Suprapubic skin (tissue), 3 donors: Measurements from ENCODE around the gene FILIP1L.

Source experiments
- POLR2AphosphoS5 ChIP-seq, 3 donors: sonication (generic); formaldehyde crosslinking; IDR thresholded peaks; one replicate each; pipeline ENCODE4 v1.6.1; 2017; ENCODE audit warnings: antibody characterized with exemption in 3 of 3
- TF ChIP-seq, protein P1 (sequence below), 2 donors: fragments of 200-600 bp in 1 of 2; fragments of 450-650 bp in 1 of 2; sonication (generic) in 1 of 2; IDR thresholded peaks; one replicate each; pipeline ENCODE4 v1.5.1; 2016 to 2019; ENCODE audit warnings: antibody characterized with exemption in 2 of 2, mild to moderate bottlenecking in 1 of 2, moderate library complexity in 1 of 2

DNA sequence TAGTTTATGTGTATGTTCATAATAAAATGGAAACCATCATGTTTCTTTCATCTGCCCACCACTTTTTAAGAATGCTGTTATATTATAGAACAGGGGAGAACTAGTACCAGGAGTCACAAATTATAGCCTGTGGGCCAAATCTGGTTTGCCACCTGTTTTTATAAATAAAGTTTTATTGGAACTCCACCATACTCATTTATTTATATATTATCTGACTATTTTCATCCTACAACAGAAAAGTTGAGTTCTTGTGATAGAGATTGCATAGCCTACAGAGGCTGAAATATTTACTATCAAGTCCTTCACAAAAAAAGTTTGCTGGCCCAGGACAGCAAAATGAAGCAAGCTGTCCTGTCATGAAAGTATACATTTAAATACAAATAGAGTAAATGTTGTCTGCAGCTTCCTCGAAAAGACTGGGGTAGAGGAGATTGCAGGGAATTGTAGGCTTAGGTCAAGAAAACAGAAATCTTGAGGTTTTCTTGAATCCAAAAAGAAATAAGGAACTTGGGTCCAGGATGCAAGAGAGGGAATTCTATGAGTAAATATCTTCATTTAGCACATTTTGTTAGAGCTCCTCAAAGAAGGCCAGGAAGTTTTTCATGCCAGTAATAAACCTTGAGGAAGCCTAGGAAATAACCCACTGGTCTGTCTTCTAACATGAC lies 41.1 kb downstream of the FILIP1L start:
- TF ChIP-seq, protein P1, sequence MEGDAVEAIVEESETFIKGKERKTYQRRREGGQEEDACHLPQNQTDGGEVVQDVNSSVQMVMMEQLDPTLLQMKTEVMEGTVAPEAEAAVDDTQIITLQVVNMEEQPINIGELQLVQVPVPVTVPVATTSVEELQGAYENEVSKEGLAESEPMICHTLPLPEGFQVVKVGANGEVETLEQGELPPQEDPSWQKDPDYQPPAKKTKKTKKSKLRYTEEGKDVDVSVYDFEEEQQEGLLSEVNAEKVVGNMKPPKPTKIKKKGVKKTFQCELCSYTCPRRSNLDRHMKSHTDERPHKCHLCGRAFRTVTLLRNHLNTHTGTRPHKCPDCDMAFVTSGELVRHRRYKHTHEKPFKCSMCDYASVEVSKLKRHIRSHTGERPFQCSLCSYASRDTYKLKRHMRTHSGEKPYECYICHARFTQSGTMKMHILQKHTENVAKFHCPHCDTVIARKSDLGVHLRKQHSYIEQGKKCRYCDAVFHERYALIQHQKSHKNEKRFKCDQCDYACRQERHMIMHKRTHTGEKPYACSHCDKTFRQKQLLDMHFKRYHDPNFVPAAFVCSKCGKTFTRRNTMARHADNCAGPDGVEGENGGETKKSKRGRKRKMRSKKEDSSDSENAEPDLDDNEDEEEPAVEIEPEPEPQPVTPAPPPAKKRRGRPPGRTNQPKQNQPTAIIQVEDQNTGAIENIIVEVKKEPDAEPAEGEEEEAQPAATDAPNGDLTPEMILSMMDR (IDR thresholded peaks at IDR 0.05), result no peak
- TF ChIP-seq POLR2AphosphoS5 (IDR thresholded peaks at IDR 0.05), result no peak
